Hepatocyte (in vitro differentiated cells): ENCODE measurements around the gene CIZ1.

ENCODE experiments used
- CTCF ChIP-seq: fragments of 200-600 bp; sonication (generic); IDR thresholded peaks from 2 replicates; pipeline ENCODE4 v1.5.1; 2016; ENCODE audit warnings: antibody characterized with exemption, mild to moderate bottlenecking; ENCODE audit not compliant: poor library complexity
- EZH2 ChIP-seq: fragments of 200-600 bp; sonication (generic); IDR thresholded peaks from 2 replicates; pipeline ENCODE4 v1.6.1; 2016; ENCODE audit warnings: antibody characterized with exemption, mild to moderate bottlenecking, borderline replicate concordance

GRCh38 chr9:128164307-128164885, 27.0 kb downstream of the CIZ1 start:
- no peak for TF ChIP-seq CTCF
- TF ChIP-seq EZH2, result no peak
